ENCODE data around the gene OR51I1.

DNA sequence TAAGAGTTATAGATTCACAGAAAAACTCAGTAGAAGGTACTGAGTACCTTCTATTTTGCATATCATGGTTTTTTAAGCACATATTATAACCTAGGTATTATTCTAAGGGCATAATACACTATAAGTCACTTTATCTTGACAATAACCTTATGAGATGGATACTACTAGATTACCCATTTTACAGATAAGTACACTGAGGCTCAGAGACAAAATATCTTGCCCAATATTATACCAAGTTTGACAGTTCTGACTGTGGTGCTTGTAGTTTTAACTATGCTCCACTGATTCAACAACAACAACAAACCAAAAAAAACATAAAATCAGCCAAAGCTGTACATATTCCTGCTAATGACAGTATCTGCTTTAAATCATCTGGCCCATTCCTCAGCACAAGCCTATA is 47.2 kb downstream of the OR51I1 start:
- no peak for TF ChIP-seq POLR2A (IDR thresholded peaks at IDR 0.05)
- TF ChIP-seq CTCF (IDR thresholded peaks at IDR 0.05) = no peak
- no peak for TF ChIP-seq EP300 (IDR thresholded peaks at IDR 0.05)

Measured in ovary (tissue), 3 donors.